GM12874 (cell line): ENCODE results near the gene BUB1B.

Experiments used
- TF ChIP-seq, protein P1 (sequence below): IDR thresholded peaks from 2 replicates; pipeline ENCODE4 v1.5.1; 2011; ENCODE audit warnings: low read depth, mild to moderate bottlenecking, control low read depth, low read length, moderate library complexity; ENCODE audit not compliant: insufficient read depth

Gene BUB1B

GRCh38 chr15:40244961-40245523 is 84.2 kb downstream of the BUB1B start:
- TF ChIP-seq, protein P1, sequence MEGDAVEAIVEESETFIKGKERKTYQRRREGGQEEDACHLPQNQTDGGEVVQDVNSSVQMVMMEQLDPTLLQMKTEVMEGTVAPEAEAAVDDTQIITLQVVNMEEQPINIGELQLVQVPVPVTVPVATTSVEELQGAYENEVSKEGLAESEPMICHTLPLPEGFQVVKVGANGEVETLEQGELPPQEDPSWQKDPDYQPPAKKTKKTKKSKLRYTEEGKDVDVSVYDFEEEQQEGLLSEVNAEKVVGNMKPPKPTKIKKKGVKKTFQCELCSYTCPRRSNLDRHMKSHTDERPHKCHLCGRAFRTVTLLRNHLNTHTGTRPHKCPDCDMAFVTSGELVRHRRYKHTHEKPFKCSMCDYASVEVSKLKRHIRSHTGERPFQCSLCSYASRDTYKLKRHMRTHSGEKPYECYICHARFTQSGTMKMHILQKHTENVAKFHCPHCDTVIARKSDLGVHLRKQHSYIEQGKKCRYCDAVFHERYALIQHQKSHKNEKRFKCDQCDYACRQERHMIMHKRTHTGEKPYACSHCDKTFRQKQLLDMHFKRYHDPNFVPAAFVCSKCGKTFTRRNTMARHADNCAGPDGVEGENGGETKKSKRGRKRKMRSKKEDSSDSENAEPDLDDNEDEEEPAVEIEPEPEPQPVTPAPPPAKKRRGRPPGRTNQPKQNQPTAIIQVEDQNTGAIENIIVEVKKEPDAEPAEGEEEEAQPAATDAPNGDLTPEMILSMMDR: no peak

DNA sequence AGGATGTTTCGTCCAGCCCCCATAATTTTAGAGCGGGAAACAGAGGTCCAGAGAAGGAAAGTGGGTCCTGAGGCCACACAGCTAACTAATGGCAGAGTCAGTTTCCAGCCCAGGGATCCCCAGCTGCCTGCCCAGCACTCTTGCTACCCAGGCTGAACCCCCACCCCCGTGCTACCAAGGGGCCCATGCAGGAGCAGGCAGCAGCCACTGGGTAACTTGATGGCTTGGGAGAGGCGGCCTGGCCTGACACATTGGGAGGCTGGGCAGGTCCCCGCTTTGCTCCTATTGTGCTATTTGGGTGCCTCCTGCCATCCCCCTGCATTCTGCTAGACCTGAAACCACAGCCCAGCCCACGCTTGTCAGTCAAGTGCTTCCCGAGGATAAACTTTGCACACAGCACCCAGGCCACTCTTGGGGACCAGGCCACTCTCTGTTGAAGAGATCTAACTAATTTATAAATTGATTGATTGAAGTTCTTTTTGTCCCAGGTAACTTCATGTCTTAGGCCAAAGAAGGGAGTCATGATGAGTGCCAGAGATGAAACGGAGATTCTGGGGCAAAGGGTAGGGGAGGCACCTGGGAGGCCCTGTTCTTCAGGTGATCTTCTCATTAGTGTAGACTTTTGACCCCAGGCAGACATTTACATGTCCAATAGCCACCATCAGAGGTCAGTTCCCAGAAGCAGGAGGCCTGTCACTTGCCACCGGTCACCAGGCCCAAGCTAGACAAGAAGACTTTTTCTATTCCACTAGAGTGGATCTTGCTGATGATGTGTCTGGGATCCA is 85.0 kb downstream of the BUB1B start:
- TF ChIP-seq, protein P1: no peak

GRCh38 chr15:40246496-40247280 is 85.8 kb downstream of the BUB1B start:
- TF ChIP-seq, protein P1: no peak

DNA sequence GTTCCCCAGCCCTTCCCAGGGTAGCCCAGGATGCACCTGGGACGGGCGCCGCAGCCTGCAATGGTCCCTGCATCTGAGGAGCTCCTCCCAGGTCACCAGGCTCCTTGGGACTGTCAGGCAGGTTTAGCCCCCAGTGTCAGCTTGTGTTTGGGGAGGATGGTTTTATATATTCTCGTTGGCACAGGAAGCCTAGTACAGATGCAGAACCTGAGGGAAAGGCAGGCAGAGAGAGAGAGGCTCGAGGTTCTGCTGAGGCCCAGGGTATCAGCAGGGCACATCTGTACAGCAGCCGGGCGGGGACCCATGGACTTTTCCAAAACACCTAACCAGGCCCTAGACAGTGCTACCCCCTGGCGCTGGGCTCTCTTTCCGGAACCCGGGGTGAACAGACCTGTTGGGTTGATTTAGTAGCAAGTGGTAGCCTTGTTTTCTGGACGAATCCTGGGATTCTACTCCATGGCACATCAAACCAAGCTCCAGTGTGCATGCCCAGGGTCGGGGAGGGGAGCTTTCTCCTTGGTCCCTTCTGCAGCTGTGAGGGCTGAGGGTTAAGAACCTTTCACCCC is 86.6 kb downstream of the BUB1B start:
- TF ChIP-seq, protein P1: no peak

GRCh38 chr15:40248006-40248783 is 87.3 kb downstream of the BUB1B start:
- TF ChIP-seq, protein P1: no peak

DNA sequence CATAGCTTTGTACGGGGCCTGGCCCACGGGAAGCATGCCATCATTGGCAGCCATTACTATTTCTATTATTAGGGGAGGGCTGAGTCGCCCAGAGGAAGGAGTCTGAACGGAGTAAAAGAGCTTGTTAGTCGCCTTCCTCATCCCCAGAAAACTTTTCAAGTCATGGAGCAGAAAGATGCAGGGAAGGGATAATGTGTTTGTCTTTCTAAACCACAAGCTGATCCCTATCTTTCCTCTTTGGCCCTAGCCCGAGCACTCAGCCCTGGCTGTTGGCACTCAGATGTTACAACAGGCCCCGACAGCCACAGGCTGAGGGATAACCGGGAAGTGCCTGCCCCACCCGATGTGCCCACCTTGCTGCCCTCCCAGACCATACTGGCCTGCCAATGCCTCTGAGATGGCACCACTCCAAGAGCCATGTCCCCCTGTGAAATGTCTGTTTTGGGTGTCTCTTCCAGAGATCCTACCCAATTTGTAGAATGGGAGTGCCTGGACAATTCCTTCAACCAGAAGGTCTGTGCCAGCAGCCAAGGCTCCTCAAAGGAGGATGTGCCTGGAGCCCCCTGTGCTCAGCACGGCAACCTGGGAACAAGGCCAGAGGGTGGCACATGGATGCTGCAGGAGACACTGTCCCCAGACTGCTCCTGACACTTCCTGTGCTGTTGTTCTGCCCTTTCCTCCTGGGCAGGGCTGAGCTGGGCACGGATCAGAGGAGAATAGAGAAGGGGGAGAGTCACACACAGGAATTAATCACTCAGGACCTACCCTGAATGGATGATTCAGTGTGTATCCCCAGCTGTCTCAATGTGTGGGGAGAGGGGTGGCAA is 88.8 kb downstream of the BUB1B start:
- TF ChIP-seq, protein P1: no peak
